Endothelial cell of umbilical vein (primary cell): ENCODE data around the gene ZFHX2. TPM values are rescaled to one million over a fixed set of nuclear protein-coding genes. Genes with fewer than 3 reads are reported as not detected.

Experiments
- BruUV-seq: library from RNA; stranded (reverse); fragments of 400-500 nt; replicated peaks from 2 replicates; lab custom pipeline; 2021; lab: Mats Ljungman, UMichigan
- CTCF ChIA-PET: fragments of 300-600, 350-600 bp; sonication (Branson Sonifier 250); formaldehyde crosslinking; loops from one replicate; lab custom pipeline; 2021; ENCODE audit warnings: antibody characterized with exemption, inconsistent platforms; lab: Charles Lee
- POLR2A ChIA-PET: fragments of 300-600, 350-600 bp; sonication (Branson Sonifier 250); formaldehyde crosslinking; loops from one replicate; lab custom pipeline; 2021; ENCODE audit warnings: antibody characterized with exemption, inconsistent platforms; lab: Charles Lee
- DNase-seq: peaks from one replicate; pipeline ENCODE4 v3.0.0-alpha.2; 2011; ENCODE audit warnings: low read depth, low spot score
- FAIRE-seq: peaks from 2 replicates; lab custom pipeline; 2011; peaks lifted over from hg19 to GRCh38; lab: Jason Lieb, UNC
- H2AFZ ChIP-seq: 2 replicates; pipeline ENCODE4 v1.6.0; 2012; ENCODE audit warnings: low read depth, low read length, control low read depth, inconsistent platforms
- H3K27ac ChIP-seq: 2 replicates; pipeline ENCODE4 v1.5.1; 2011; ENCODE audit warnings: low read depth, mild to moderate bottlenecking, control low read depth, low read length, moderate library complexity; ENCODE audit not compliant: insufficient read depth
- H3K27me3 ChIP-seq, 2 experiments: 2 replicates each; pipeline versions ENCODE4 v1.6.0 to v1.6.1; 2011; ENCODE audit warnings: low read length in 2 of 2, mixed read lengths in 1 of 2; ENCODE audit not compliant: control insufficient read depth in 2 of 2, insufficient read depth in 2 of 2
- H3K36me3 ChIP-seq, 2 experiments: 2 replicates in 1 of 2; 3 replicates in 1 of 2; pipeline ENCODE4 v1.5.1; 2011; ENCODE audit warnings: low read length in 2 of 2, mild to moderate bottlenecking in 1 of 2, moderate library complexity in 1 of 2; ENCODE audit not compliant: control insufficient read depth in 2 of 2, insufficient read depth in 2 of 2; ENCODE audit errors: extremely low read depth in 1 of 2
- H3K4me1 ChIP-seq: 3 replicates; pipeline ENCODE4 v1.5.1; 2011; ENCODE audit warnings: mild to moderate bottlenecking, low read length; ENCODE audit not compliant: control insufficient read depth, insufficient read depth; ENCODE audit errors: extremely low read depth
- H3K4me2 ChIP-seq: 2 replicates; pipeline ENCODE4 v1.6.1; 2011; ENCODE audit warnings: low read length, control low read depth, mixed read lengths; ENCODE audit not compliant: insufficient read depth
- H3K4me3 ChIP-seq, 3 experiments: fragments of 200-600 bp in 1 of 3; sonication (generic), shearing (Covaris generic) in 1 of 3; replicated peaks in 1 of 3; 2 replicates each; pipeline ENCODE4 v1.5.1; 2011 to 2016; ENCODE audit warnings: control low read depth in 3 of 3, low read length in 3 of 3, mild to moderate bottlenecking in 2 of 3, inconsistent platforms in 1 of 3, low read depth in 1 of 3, moderate library complexity in 1 of 3; ENCODE audit not compliant: insufficient read depth in 1 of 3
- H3K79me2 ChIP-seq: 2 replicates; pipeline ENCODE4 v1.6.0; 2012; ENCODE audit warnings: low read length, inconsistent platforms; ENCODE audit not compliant: control insufficient read depth, insufficient read depth
- H3K9ac ChIP-seq: replicated peaks from 2 replicates; pipeline ENCODE3; 2011; ENCODE audit warnings: low read length, control low read depth; ENCODE audit not compliant: insufficient read depth; ENCODE audit errors: extremely low read depth
- H3K9me1 ChIP-seq: replicated peaks from 3 replicates; pipeline ENCODE4 v1.6.0; 2011; ENCODE audit warnings: mild to moderate bottlenecking, low read length; ENCODE audit not compliant: control insufficient read depth, insufficient read depth; ENCODE audit errors: extremely low read depth
- H3K9me3 ChIP-seq: replicated peaks from 2 replicates; pipeline ENCODE4 v1.5.1; 2012; ENCODE audit warnings: low read length, inconsistent platforms; ENCODE audit not compliant: control insufficient read depth, insufficient read depth
- H4K20me1 ChIP-seq: replicated peaks from 2 replicates; pipeline ENCODE3; 2011; ENCODE audit warnings: mild to moderate bottlenecking, low read length; ENCODE audit not compliant: control insufficient read depth, insufficient read depth; ENCODE audit errors: extremely low read depth
- CTCF ChIP-seq, 2 donors: IDR thresholded peaks; 1 replicate in 1 of 2; 2 replicates in 1 of 2; pipeline ENCODE4 v1.5.1; 2011; ENCODE audit warnings: low read length in 2 of 2, mild to moderate bottlenecking in 2 of 2, moderate library complexity in 2 of 2, control low read depth in 1 of 2, inconsistent platforms in 1 of 2, low read depth in 1 of 2; ENCODE audit not compliant: insufficient read depth in 1 of 2; ENCODE audit errors: extremely low read depth in 1 of 2
- JUN ChIP-seq: IDR thresholded peaks from 2 replicates; pipeline ENCODE4 v1.6.1; 2011; ENCODE audit warnings: borderline replicate concordance, low read depth; ENCODE audit not compliant: insufficient read length, insufficient read depth
- MAX ChIP-seq: IDR thresholded peaks from 2 replicates; pipeline ENCODE4 v1.6.1; 2011; ENCODE audit not compliant: insufficient read depth, insufficient read length
- MYC ChIP-seq: IDR thresholded peaks from one replicate; pipeline ENCODE4 v1.6.1; 2011; ENCODE audit warnings: mild to moderate bottlenecking, low read depth, low read length
- POLR2A ChIP-seq: IDR thresholded peaks from 2 replicates; pipeline ENCODE4 v1.6.1; 2012; ENCODE audit warnings: low read depth, mild to moderate bottlenecking, control low read depth, low read length
- dilution Hi-C: fragments of 300-500 bp; cut with MboI; formaldehyde crosslinking; loops from one replicate; pipeline ENCODE4 v1.15.0; 2019; ENCODE audit warnings: low sequenced_read_pairs; ENCODE audit not compliant: extremely low pct_ligation_motif_present
- intact Hi-C: fragments of 100-400 bp; cut with micrococcal nuclease; formaldehyde crosslinking; loops from one replicate; pipeline ENCODE4 v1.10.0; 2022
- polyA plus RNA-seq, 4 experiments: library from polyadenylated mRNA; depleted of rRNA in 3 of 4; stranded (reverse) in 3 of 4; unstranded in 1 of 4; fragments of >200 nt; gene quantifications; 2 replicates each; pipeline versions ENCODE4 v1.2.1 to v1.2.3, GENCODE V29; 2011 to 2012; ENCODE audit warnings: missing spikeins in 1 of 4
- total RNA-seq: library from RNA; stranded (reverse); gene quantifications from 2 replicates; pipeline ENCODE4 v1.2.3, GENCODE V29; 2021

ZFHX2 gene
- total and polyA plus RNA-seq, 2 donors (not counting 3 experiments of a cell fraction or from before 2014, with no cell fraction given): 0.25 to 2.3 TPM

GRCh38 chr14:23557521-23557920 lies 6.0 kb upstream of the ZFHX2 start:
- Histone ChIP-seq H4K20me1 (no peaks in the 10 kb centered on the region), H3K79me2 (peaks cover 11% of the 10 kb centered on the region), H3K4me2 (no peak overlapping the region), H2AFZ (no peak overlapping the region), H3K27ac (no peak overlapping the region), H3K36me3 (peaks cover 0 to 11% of the 10 kb centered on the region in 2 experiments), H3K4me3 (no peak overlapping the region), H3K9ac (no peak overlapping the region), H3K9me1 (no peaks in the 10 kb centered on the region), H3K9me3 (no peaks in the 10 kb centered on the region), H3K27me3 (no peaks in the 10 kb centered on the region), H3K4me1 (peaks cover 11% of the 10 kb centered on the region)
- FAIRE-seq (no peak), DNase-seq (no peak)
- TF ChIP-seq POLR2A (no peak), CTCF (IDR thresholded peaks at IDR 0.05; ENCODE audit: extremely low read depth in 1 of 2, insufficient read depth in 1 of 2, low read depth in 1 of 2, low read length in 2 of 2) (no peak), JUN (no peak), MAX (no peak), MYC (no peak)
- intact Hi-C loops: no loop called here
- ChIA-PET POLR2A (no interaction called here), CTCF (interaction anchor here (0.9 to 12.3 kb wide), 6 partner anchors 9 to 79 kb away, joined by 3 to 416 read pairs (median 8); no protein-coding TSS in a partner anchor)
- dilution Hi-C loops: no loop called here
- BruUV-seq: no TSS peak
